HepG2 (cell line): ENCODE results near the gene HS3ST3B1. TPM values are rescaled to one million over a fixed set of nuclear protein-coding genes. Genes with fewer than 3 reads are reported as not detected.
A peak's percentile ranks its signal among the peaks of the same experiment; 100 is the strongest.

ENCODE experiments used
- ARID3A ChIP-seq: IDR thresholded peaks from 2 replicates; pipeline ENCODE4 v1.6.1; 2012; ENCODE audit warnings: low read depth, low read length, improper control_type of control experiment
- CEBPG ChIP-seq: IDR thresholded peaks from 2 replicates; pipeline ENCODE4 v1.6.1; 2016
- FUBP1 ChIP-seq: sonication (generic); formaldehyde crosslinking; IDR thresholded peaks from 2 replicates; pipeline ENCODE4 v1.5.1; 2020; ENCODE audit warnings: missing genetic modification reagents, mild to moderate bottlenecking, borderline replicate concordance
- HNF4A ChIP-seq: sonication (generic); formaldehyde crosslinking; IDR thresholded peaks from 2 replicates; pipeline ENCODE4 v1.4.0; 2020; ENCODE audit warnings: missing genetic modification reagents
- PCBP2 ChIP-seq: fragments of 200-400 bp; formaldehyde crosslinking; optimal IDR thresholded peaks from 2 replicates; pipeline ENCODE3; 2018; ENCODE audit warnings: low read length, low read depth; ENCODE audit not compliant: poor library complexity, severe bottlenecking
- SP140L ChIP-seq: sonication (generic); formaldehyde crosslinking; IDR thresholded peaks from 2 replicates; pipeline ENCODE4 v1.4.0; 2020; ENCODE audit warnings: missing genetic modification reagents, borderline replicate concordance
- TRIM24 ChIP-seq: sonication (generic); formaldehyde crosslinking; IDR thresholded peaks from 2 replicates; pipeline ENCODE4 v1.8.0; 2022; ENCODE audit warnings: mild to moderate bottlenecking, missing genetic modification reagents
- ZKSCAN5 ChIP-seq: sonication (generic); formaldehyde crosslinking; IDR thresholded peaks from 2 replicates; pipeline ENCODE4 v1.5.1; 2020; ENCODE audit warnings: mild to moderate bottlenecking, missing genetic modification reagents
- ZMAT3 ChIP-seq: sonication (generic); formaldehyde crosslinking; conservative IDR thresholded peaks from 2 replicates; pipeline ENCODE4 v1.7.0; 2021; ENCODE audit warnings: missing genetic modification reagents
- ZNF121 ChIP-seq: sonication (generic); formaldehyde crosslinking; IDR thresholded peaks from 2 replicates; pipeline ENCODE4 v1.5.0; 2020; ENCODE audit warnings: mild to moderate bottlenecking, missing genetic modification reagents
- ZNF292 ChIP-seq: sonication (generic); formaldehyde crosslinking; IDR thresholded peaks from 2 replicates; pipeline ENCODE4 v1.8.1; 2022; ENCODE audit warnings: mild to moderate bottlenecking, low read depth, missing genetic modification reagents, borderline replicate concordance
- ZNF615 ChIP-seq: sonication (generic); formaldehyde crosslinking; IDR thresholded peaks from 2 replicates; pipeline ENCODE4 v1.5.0; 2020; ENCODE audit warnings: mild to moderate bottlenecking, missing genetic modification reagents, borderline replicate concordance
- polyA plus RNA-seq, 8 experiments: library from polyadenylated mRNA; depleted of rRNA in 3 of 8; stranded (reverse) in 7 of 8; unstranded in 1 of 8; fragments of >200 nt; fragmentation: Illumina TruSeq in 4 of 8; extraction: Trizol in 4 of 8; gene quantifications; 2 replicates each; pipeline versions ENCODE4 v1.2.1 to v1.2.3, GENCODE V29; 2011 to 2016; ENCODE audit warnings: low read depth in 4 of 8, missing spikeins in 1 of 8, mixed read lengths in 1 of 8; ENCODE audit not compliant: insufficient read depth in 1 of 8
- total RNA-seq, 5 experiments: library from RNA; depleted of rRNA; stranded (reverse); fragments of >200 nt; fragmentation: Illumina TruSeq; extraction: Trizol; gene quantifications; 2 replicates each; pipeline ENCODE4 v1.2.3, GENCODE V29; 2016; ENCODE audit warnings: low read depth in 1 of 5
- TF ChIP-seq, protein P1 (sequence below): IDR thresholded peaks from 2 replicates; pipeline ENCODE4 v1.6.1; 2016; ENCODE audit warnings: missing genetic modification reagents, missing compliant biosample characterization
- TF ChIP-seq, protein P2 (sequence below): sonication (generic); formaldehyde crosslinking; IDR thresholded peaks from 2 replicates; pipeline ENCODE4 v1.9.0; 2022; ENCODE audit warnings: missing genetic modification reagents, mild to moderate bottlenecking, borderline replicate concordance
- TF ChIP-seq, protein P3 (sequence below): IDR thresholded peaks from 2 replicates; pipeline ENCODE4 v1.6.1; 2018; ENCODE audit warnings: missing genetic modification reagents
- TF ChIP-seq, protein P4 (sequence below): IDR thresholded peaks from 2 replicates; pipeline ENCODE4 v1.6.1; 2016
- TF ChIP-seq, protein P5 (sequence below): sonication (generic); formaldehyde crosslinking; IDR thresholded peaks from 2 replicates; pipeline ENCODE4 v1.4.0; 2020; ENCODE audit warnings: missing genetic modification reagents
- TF ChIP-seq, protein P6 (sequence below): IDR thresholded peaks from 2 replicates; pipeline ENCODE4 v1.6.1; 2018; ENCODE audit warnings: missing genetic modification reagents, mild to moderate bottlenecking, missing compliant biosample characterization

The HS3ST3B1 gene
- total and polyA plus RNA-seq, 2 of the 13 experiments (the other 11 are each of a cell fraction or from before 2014, with no cell fraction given), result 15.7 to 39.5 TPM

DNA sequence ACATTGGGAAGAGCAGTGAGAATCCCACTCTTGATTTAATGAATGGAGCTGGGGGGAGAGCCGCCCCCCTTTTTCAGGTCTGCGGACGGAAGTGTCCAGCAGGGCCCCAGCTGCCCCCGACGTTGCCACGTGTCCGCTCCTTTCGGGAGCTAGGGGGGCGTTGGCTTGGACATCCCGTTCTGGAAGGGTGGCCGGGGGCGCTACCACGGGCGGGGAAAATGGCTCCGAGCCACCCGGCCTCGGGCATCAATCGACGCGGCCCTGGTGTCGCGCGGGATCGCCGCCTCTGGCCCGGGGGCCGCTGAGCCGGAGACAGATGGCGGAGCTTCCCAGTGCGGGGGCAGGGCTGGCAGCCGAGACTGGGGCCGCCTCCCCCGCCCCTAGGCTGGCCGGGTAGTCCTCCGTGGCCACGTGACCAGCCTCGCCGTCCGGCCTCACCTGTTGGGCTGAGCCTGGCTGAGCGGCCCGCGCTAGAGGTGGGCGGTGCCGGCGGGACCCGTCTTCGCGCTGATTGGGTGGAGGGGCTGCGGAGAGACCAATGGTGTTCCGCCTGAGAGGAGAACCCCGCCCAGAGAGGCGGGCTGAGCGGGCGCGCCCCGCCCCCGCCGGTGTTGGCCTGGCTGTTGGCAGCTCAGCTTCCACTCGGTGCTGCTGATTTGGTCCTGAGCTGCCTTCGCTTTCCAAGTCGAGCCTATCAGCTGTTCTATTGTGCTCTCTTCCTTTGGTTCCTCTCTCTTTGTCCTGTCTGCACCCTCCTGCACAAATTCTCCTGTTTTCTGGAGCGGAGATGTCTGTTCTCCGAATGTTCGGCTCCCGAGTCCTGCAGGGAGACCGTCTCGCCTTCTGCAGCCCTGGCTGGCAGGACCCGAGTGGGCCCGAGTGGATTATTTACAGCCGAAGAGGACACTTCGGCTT is 8.3 kb downstream of the HS3ST3B1 start (continued):
- TF ChIP-seq ARID3A (no peak), TRIM24 (CRISPR knock-in tag) (no peak), ZNF292 (CRISPR knock-in tag) (no peak), SP140L (no peak), ZMAT3 (CRISPR knock-in tag) (peak; percentile 89; the same call in 1 of the 2 replicates), ZNF615 (CRISPR knock-in tag) (no peak), PCBP2 (no peak), ZNF121 (CRISPR knock-in tag) (peak; percentile 29; the same call in 1 of the 2 replicates), HNF4A (CRISPR knock-in tag) (no peak; the same call in 1 of the 2 replicates), FUBP1 (CRISPR knock-in tag) (no peak), CEBPG (CRISPR knock-in tag) (no peak), ZKSCAN5 (CRISPR knock-in tag) (no peak)
- TF ChIP-seq, protein P1, sequence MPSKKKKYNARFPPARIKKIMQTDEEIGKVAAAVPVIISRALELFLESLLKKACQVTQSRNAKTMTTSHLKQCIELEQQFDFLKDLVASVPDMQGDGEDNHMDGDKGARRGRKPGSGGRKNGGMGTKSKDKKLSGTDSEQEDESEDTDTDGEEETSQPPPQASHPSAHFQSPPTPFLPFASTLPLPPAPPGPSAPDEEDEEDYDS (CRISPR knock-in tag), result peak; percentile 82
- TF ChIP-seq, protein P2, sequence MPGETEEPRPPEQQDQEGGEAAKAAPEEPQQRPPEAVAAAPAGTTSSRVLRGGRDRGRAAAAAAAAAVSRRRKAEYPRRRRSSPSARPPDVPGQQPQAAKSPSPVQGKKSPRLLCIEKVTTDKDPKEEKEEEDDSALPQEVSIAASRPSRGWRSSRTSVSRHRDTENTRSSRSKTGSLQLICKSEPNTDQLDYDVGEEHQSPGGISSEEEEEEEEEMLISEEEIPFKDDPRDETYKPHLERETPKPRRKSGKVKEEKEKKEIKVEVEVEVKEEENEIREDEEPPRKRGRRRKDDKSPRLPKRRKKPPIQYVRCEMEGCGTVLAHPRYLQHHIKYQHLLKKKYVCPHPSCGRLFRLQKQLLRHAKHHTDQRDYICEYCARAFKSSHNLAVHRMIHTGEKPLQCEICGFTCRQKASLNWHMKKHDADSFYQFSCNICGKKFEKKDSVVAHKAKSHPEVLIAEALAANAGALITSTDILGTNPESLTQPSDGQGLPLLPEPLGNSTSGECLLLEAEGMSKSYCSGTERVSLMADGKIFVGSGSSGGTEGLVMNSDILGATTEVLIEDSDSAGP, result peak; percentile 88
- TF ChIP-seq, protein P3, sequence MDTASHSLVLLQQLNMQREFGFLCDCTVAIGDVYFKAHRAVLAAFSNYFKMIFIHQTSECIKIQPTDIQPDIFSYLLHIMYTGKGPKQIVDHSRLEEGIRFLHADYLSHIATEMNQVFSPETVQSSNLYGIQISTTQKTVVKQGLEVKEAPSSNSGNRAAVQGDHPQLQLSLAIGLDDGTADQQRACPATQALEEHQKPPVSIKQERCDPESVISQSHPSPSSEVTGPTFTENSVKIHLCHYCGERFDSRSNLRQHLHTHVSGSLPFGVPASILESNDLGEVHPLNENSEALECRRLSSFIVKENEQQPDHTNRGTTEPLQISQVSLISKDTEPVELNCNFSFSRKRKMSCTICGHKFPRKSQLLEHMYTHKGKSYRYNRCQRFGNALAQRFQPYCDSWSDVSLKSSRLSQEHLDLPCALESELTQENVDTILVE (CRISPR knock-in tag), result peak; percentile 62; the same call in 1 of the 2 replicates
- TF ChIP-seq, protein P4, sequence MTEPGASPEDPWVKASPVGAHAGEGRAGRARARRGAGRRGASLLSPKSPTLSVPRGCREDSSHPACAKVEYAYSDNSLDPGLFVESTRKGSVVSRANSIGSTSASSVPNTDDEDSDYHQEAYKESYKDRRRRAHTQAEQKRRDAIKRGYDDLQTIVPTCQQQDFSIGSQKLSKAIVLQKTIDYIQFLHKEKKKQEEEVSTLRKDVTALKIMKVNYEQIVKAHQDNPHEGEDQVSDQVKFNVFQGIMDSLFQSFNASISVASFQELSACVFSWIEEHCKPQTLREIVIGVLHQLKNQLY (CRISPR knock-in tag), result 0 out of 2 replicates have a peak, but pooled peaks have one; percentile 9
- TF ChIP-seq, protein P5, sequence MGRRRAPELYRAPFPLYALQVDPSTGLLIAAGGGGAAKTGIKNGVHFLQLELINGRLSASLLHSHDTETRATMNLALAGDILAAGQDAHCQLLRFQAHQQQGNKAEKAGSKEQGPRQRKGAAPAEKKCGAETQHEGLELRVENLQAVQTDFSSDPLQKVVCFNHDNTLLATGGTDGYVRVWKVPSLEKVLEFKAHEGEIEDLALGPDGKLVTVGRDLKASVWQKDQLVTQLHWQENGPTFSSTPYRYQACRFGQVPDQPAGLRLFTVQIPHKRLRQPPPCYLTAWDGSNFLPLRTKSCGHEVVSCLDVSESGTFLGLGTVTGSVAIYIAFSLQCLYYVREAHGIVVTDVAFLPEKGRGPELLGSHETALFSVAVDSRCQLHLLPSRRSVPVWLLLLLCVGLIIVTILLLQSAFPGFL (CRISPR knock-in tag), result no peak
- TF ChIP-seq, protein P6, sequence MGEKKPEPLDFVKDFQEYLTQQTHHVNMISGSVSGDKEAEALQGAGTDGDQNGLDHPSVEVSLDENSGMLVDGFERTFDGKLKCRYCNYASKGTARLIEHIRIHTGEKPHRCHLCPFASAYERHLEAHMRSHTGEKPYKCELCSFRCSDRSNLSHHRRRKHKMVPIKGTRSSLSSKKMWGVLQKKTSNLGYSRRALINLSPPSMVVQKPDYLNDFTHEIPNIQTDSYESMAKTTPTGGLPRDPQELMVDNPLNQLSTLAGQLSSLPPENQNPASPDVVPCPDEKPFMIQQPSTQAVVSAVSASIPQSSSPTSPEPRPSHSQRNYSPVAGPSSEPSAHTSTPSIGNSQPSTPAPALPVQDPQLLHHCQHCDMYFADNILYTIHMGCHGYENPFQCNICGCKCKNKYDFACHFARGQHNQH (CRISPR knock-in tag), result 0 out of 2 replicates have a peak, but pooled peaks have one; percentile 26
